GM13977 (cell line): Measurements from ENCODE around the gene AEN.

Source experiments
- DNase-seq: peaks from one replicate; pipeline ENCODE4 v3.0.0; 2012; ENCODE audit warnings: low spot score
- in situ Hi-C: fragments of 300-500 bp; cut with MboI; formaldehyde crosslinking; loops from one replicate; pipeline ENCODE4 v1.12.0; 2022; ENCODE audit warnings: low sequenced_read_pairs, low pct_unique_long_range_greater_than_20kb, mixed read lengths, inconsistent platforms; ENCODE audit not compliant: unreplicated experiment
- TF ChIP-seq, protein P1 (sequence below): IDR thresholded peaks from 2 replicates; pipeline ENCODE4 v1.5.1; 2012; ENCODE audit warnings: mild to moderate bottlenecking, control low read depth; ENCODE audit not compliant: insufficient read depth; ENCODE audit errors: extremely low read depth, missing control alignments

Gene AEN

GRCh38 chr15:88606070-88606794 is 14.9 kb upstream of the AEN start:
- TF ChIP-seq, protein P1, sequence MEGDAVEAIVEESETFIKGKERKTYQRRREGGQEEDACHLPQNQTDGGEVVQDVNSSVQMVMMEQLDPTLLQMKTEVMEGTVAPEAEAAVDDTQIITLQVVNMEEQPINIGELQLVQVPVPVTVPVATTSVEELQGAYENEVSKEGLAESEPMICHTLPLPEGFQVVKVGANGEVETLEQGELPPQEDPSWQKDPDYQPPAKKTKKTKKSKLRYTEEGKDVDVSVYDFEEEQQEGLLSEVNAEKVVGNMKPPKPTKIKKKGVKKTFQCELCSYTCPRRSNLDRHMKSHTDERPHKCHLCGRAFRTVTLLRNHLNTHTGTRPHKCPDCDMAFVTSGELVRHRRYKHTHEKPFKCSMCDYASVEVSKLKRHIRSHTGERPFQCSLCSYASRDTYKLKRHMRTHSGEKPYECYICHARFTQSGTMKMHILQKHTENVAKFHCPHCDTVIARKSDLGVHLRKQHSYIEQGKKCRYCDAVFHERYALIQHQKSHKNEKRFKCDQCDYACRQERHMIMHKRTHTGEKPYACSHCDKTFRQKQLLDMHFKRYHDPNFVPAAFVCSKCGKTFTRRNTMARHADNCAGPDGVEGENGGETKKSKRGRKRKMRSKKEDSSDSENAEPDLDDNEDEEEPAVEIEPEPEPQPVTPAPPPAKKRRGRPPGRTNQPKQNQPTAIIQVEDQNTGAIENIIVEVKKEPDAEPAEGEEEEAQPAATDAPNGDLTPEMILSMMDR: no peak
- no peak for DNase-seq
- in situ Hi-C loops: no loop called here

GRCh38 chr15:88607951-88608350 is 13.2 kb upstream of the AEN start:
- in situ Hi-C loops: no loop called here
- TF ChIP-seq, protein P1: no peak
- no peak for DNase-seq

DNA sequence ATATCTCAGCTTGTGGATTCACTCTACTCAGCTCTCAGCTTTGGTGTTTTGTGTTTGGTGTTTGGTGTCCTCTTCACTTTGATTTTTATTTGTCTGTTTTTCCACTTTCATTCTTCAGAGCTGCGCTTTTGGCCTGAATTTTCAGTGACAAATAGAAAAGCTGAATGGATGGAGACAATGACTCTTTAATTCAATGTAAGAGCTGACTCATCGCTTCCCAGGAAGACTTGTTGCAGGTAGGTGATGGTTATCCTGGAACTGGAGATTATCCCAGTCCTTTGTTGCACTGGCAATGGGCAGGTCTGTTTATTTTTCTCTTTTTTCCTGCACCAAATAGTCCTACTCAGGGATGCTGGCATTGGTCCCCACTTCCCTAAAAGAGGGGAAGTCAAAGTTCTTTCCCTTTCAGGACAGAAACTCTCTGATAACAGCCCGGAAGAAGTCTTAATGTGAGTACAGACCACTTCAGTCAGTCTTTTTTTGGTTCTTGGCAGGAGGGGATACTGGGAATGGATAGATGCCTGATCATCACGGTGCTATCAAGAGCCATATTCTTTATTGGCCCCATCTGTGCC is 12.4 kb upstream of the AEN start:
- TF ChIP-seq, protein P1: no peak
- in situ Hi-C loops: no loop called here
- DNase-seq: no peak

- DNase-seq: no peak
- TF ChIP-seq, protein P1: no peak
These were observed 11.6 kb upstream of the AEN start for GRCh38 chr15:88609344-88610090.

GRCh38 chr15:88610701-88611231 is 10.4 kb upstream of the AEN start:
- no peak for DNase-seq
- in situ Hi-C loops: no loop called here
- TF ChIP-seq, protein P1: no peak

More at GRCh38 chr15:88609344-88610090, 11.6 kb upstream of the AEN start:
- in situ Hi-C loops: no loop called here

DNA sequence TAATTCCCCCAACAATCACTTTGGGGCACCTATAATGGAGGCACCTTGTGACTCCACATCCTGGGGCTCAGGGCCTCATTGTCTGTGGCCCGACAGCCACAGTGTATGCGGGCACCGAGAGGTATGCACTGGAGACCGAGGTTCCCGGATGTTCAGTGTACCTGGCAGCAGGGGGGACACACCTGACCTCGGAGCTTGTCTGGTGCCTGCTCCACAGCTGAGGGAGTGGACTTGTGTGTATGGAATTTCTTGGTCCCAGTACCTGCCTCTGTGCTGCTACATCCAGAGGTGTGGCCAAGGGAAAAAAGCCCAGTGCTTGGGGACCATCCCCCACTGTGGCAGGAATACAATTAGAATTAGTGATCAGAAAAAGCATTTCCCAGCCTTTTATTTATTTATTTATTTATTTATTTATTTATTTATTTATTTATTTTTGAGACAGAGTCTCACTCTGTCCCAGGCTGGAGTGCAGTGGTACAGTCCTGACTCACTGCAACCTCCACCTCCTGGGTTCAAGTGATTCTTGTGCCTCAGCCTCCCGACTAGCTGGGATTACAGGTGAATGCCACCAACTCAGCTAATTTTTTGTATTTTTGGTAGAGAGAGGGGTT is 8.8 kb upstream of the AEN start:
- DNase-seq: no peak
- TF ChIP-seq, protein P1: no peak
- in situ Hi-C loops: no loop called here
